ENCODE data around the gene FAM167B.

The FAM167B gene

DNA sequence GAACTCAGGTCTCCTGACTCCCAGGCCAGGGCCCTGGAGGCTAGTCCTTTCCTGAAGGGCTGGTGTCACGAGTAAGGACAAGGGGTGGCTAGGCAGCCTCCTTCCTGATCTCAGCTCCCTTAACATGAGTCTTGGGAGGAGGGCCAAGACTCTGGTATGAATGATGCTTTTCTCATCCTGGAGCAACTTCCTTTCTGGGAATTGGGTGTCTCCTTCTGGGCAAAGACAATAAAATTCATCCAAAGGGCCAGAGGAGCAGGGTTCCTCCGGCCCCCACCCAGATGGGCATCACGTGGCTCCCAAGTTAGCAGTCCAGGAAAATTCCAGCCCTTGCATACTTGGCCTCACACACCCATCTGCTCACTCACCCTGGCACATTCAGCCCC is at the start of gene FAM167B:
Gene FAM167B, plus strand, starts transcription at position 335 of the 386 bp plus-strand sequence. CDS start 200 bp downstream, outside the sequence.
- peak; percentile 67 for DNase-seq

DNA sequence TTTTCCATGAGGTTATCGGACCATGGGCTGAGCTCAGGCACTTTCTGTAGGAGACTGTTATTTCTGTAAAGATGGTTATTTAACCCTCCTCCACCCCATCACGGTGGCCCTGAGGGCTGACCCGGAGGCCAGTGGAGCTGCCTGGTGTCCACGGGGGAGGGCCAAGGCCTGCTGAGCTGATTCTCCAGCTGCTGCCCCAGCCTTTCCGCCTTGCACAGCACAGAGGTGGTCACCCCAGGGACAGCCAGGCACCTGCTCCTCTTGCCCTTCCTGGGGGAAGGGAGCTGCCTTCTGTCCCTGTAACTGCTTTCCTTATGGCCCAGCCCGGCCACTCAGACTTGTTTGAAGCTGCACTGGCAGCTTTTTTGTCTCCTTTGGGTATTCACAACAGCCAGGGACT is 49.2 kb upstream of the FAM167B start:
- no peak for DNase-seq

DNA sequence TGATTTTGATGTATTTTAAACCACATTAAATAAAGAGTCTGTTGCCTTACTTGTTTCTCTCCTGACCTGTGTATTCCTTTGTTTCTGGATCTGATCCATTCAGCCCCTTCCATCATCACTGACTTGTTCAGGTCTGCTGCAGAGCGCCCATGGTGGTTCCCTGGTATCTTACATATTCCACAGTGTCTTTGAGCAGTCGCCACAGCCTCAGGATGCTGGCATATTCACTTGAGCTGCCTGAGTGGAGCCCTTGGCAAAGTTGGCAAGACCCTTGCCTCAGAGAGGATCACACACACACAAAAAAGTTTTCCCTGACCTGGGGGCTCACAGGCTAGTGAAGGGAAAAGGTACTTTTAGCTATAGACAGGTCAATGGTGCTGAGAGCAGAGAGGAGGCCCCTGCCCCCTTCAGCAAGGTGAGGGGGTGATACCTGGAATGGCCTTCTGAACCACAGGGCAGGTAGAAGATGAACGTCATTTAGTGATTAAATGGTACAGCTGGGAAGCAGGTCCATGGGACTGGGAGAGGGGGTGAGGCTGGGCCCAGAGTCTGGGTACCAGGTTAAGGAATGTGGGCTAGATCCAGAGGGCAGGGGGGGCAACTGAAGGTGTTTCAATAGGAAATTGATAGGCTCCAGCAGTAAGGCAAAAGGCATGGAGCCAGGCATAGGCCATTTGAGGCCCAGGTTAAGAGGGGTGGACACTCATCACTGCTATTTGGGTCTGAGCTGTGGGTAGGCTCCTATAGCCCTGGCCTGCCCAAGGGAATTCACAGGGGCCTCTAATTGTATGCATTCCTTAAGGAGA is 48.6 kb upstream of the FAM167B start:
- no peak for DNase-seq

DNA sequence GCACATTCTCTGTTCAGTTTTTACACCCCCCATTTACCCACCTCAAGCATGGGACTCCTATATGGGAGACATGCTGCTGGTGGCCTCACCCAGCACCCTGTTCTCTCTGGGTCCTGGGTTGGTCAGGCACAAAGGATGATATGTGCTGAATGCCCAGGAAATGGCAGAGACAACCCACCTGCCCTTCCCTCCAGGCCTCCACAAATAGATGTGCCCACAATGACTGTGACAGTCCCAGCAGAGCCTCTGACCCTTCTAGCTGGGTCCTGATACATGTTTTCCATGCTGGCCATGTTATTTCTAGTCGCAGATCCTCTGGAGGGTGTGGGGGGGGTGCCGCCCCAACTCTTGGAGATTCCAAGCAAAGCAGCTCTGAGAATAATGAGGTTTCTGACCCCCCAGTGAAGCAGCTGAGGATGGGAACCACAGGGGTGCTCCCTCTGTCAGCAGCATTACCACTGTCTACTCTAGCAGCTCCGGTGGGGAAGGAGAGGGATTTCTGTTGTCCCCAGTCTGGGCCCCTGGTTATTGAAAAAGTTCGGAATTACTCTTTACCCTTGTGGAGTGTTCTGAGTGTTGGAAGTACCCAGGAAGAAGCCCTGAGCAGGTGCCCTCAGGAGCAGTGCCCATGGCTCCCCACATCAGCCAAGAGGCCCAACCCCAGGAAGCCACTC is 47.8 kb upstream of the FAM167B start:
- no peak for DNase-seq

DNA sequence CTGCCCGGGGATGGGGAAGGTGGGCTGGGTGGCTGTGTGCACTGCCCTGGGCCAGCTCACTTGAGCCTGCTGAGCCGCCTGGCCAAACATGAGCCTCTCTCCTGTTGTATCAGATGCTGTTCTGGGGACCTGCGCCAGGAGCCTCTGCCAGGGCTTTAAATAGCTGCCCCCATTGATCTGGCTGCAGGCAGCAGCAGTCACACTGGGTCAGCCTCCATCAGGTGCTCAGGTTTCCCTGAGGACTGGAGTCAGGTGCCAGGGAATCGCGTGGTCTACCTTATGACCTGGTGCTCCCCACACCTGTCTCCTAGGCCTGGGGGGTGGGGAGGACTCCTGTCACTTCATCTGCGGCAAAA is 47.3 kb upstream of the FAM167B start:
- DNase-seq, result no peak

DNA sequence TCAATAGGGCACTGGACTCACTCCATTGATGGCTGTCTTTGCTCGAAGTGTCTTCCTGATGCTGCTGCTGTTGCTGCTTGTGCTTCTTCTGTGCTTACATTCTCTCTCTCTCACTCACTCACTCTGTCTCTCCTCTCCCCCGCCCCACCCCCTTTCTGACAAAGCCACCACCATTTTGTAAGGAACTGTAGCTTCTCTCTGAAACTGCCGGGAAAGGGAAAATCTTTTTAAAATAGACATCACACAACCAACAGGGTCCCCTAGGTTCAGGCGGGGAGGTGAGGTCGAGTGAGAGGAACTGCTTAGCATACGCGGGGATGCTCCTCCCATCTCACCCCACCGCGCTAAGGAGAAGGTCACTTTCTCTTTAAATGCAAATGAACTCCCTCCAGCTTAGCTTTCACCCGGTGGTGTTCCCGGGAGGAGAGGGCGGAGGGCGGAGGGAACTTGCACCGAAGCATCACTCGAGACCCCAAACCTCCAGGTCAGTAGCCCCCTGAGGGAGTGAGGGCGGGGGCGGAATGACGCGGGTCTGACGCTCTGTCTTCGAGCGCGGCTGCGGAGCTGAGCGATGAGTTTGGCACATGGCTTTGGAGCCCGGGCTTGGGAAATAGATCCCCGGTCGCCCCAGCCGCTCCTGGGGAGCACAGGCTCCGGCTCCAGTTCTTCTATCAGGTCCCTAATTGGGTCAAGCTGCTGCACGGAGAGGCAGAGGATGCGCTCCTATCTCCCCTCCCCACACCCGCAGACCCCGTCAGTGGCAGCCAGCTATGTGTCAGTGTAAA is 46.6 kb upstream of the FAM167B start, which contains the start of gene CCDC28B:
Gene CCDC28B, plus strand, starts transcription at position 370 of the 785 bp plus-strand sequence. CDS start 1,341 bp downstream, outside the sequence.
- peak; percentile 67 for DNase-seq

DNA sequence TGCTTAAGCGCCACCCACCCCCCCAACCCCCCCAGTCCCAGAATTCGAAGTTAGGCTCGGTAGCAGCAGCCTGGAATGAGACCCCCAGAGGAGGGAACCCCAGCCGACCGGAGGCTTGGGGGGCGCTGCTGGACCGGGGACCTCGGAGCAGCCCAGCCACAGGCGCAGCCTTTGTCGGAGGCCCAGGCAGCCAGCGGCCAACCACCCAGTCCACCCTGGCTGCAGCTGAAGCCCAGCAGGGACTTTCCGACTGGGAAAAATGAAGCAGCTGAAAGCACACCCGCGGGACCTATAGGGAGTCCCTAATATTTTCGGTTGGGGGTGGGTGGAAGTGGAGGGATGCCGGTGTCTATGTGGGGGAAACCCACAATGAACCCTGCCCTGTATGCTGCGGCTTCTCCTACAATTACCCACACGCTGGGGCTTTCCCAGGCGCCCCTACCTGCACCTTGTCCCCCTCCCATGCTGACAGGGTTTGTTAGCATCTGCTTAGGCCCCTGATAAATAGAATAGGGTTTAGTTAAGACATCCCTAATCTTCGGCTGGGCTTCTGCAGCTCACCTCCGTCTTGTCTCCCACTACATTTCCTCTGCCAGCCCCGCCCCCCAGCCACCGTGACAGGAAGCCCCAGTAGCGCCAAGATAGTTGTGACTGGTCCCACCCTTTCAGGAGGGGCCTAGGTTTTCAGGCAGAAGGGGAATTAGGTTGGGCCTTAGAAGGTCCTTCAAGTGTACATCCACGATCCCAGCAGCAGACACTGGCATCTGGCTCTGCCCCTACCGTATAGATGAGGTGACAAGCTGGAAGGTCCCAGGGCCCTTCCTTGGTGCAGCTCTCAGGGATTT is 45.8 kb upstream of the FAM167B start:
- DNase-seq, result peak; percentile 60

DNA sequence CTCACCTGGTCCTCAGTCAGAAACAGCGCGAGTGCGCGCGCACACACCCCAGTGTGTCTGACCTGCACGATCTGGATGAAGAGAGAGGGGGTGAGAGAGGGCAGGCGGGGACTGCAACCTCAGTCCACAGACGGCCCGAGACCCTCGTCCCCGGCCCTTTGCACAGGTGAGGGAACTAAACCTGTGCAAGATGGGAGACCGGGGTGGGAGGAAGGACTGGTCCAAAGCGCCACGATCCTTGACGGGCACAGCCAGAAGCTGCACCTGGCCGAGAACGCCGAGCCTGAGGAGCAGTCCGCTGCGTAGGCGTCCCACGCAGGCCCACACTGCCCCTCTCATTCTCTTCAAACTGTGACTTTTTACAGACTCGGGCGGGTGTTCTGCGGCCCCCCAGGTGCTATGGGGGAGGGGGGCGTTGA is 42.1 kb upstream of the FAM167B start:
- DNase-seq, result no peak

DNA sequence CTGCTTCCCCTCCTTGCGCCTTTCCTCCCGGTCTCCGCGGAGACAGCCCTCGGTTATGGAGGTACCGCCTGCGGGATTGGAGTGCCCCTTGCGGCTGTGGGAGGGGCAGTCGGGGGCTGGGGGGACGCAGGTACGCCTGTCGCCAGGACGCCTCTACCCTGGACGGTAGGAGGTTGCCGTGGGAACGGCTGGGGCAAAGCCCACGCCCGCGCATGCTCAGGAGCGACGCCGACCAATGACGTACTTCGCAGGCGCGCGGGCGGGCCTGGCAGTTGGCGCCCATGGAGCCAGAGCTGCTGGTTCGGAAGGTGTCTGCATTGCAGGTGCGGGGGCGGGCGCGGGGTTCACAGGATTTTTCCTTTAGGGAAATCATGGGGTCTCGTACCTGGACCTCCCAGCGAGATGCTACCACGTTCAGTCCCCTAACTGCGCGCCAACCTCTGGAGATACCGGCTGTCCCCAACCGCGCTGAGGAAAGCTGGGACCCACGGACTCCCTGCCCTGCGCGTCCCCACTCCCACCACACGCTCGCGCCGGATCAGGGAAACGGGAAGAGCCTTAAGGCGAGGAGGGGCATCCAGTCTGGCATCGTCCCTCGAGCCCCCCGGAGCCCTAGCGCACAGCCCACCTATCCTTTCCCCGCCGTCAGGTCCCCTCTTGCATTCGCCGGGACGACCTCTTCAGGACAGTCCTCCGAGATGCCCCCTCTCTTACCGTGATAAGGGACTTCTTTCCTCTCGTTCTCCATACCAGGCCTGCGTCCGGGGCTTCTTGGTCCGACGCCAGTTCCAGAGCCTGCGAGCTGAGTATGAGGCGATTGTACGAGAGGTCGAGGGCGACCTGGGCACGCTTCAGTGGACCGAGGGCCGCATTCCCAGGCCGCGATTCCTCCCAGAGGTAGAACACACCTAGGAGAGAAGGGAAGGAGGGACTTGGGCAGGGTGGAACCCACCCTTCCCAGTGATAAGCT is 41.3 kb upstream of the FAM167B start, which contains the start of gene IQCC:
Gene IQCC, plus strand, starts transcription at position 271 of the 970 bp plus-strand sequence. Its CDS starts 11 bp downstream, at position 282.
- DNase-seq, result peak; percentile 75

DNA sequence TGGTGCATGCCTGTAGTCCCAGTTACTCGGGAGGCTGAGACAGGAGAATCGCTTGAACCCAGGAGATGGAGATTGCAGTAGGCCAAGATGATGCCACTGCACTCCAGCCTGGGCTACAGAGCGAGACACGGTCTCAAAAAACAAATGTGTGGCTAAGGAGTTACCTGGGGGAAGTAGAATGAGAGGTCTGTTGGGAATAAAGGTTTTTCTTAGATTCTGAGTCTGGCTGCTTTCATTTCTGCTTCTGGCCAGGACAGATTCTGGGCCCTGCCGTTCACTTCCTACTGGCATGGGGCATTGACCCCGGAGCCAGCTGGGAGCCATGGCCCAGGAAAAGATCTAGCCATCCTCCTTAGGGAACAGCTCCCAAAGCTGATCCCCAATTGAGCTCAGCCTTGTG is 38.6 kb upstream of the FAM167B start:
- no peak for DNase-seq

DNA sequence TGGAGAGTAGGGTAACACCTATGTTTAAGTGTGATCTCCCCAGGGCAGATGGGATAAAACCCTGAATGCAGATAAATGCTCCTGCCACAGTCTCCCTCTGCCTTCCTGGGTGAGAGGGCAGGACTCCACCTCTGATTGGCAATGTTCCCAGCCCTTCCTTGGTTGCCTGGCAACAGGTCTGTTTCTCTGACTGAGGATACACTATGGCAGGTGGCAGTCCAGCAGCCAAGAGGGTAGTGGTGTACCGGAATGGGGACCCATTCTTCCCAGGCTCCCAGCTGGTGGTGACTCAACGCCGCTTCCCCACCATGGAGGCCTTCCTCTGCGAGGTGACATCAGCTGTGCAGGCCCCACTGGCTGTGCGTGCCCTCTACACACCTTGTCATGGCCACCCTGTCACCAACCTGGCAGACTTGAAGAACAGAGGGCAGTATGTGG is 38.1 kb upstream of the FAM167B start, which contains the start of gene DCDC2B:
Gene DCDC2B, plus strand, starts transcription at position 199 of the 438 bp plus-strand sequence. Its CDS starts 5 bp downstream, at position 204.
- peak; percentile 30 for DNase-seq

DNA sequence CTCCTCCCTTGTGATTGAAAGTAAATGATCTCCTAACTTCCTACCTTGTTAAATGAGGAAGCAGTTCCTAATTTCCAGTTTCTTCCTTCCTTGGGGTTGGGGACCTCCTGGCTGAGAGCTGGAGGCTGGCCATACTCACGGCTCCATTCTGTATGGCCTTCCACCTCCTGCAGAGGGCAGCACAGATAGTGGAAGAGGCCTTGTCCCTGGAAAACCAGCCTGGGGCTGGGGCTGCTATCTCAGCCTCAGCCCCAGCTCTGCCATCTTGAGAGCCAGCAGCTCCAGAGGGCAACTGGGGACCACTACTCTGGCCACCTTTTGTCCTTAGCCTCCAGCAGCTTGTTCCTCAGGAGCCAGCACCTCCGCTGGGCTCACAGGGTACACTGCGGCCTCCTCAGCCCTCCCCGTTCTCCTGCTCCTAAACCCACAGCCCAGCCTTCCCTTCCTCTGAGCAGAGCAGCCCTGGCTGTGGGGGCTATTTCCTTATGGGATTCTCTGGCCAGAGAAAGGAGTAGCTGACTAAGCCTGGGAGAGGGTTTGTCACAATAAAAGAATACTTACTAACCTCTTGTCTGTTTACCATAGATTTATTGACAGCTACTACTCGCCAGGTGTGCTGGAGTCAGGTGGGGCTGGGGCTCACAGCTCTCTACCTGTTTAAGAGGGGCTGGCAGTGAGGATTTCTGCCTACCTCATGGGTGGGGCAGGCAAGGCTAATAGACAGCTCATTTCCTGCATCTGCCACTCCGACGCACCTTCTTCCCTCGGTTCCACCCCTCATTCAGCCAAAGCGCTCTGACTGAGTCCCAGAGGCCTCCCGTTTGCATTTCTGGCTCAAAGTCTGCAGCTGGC is 31.2 kb upstream of the FAM167B start:
- DNase-seq, result peak; percentile 59

DNA sequence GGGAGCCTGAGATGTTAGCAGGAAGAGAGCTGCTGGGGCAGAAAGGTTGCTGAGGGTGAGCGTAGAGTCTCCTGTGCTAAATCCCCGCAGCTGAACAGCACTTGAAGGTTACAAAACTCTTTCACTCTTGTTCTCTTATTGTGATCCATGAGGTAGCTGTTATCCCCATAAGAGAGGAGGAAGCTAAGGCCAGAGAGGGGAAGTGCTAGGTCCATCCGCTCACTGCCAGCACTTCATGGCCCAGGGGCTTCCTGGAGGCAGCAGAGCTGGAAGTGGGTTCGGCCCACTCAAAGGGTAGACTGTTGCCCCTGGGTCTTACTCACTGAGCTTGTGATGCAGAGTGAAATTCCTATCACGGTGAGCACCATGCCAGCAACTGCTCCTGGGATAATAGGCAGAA is 30.5 kb upstream of the FAM167B start:
- no peak for DNase-seq

DNA sequence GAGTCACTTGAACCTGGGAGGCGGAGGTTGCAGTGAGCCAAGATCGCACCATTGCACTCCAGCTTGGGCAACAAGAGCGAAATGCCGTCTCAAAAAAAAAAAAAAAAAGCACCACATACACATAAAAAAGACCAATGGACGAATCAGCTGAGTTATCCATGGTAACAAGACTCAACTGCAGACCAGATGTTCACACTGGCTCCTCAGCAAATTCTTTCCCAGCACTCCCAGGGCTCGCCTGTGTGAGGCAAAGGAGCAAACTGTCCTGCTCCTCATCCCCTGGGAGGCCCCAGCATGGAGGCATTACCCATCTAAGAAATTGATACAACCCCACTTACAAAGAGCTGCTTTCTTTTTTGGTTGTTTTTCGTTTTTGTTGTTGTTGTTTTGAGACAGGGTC is 28.0 kb upstream of the FAM167B start:
- peak; percentile 36 for DNase-seq

DNA sequence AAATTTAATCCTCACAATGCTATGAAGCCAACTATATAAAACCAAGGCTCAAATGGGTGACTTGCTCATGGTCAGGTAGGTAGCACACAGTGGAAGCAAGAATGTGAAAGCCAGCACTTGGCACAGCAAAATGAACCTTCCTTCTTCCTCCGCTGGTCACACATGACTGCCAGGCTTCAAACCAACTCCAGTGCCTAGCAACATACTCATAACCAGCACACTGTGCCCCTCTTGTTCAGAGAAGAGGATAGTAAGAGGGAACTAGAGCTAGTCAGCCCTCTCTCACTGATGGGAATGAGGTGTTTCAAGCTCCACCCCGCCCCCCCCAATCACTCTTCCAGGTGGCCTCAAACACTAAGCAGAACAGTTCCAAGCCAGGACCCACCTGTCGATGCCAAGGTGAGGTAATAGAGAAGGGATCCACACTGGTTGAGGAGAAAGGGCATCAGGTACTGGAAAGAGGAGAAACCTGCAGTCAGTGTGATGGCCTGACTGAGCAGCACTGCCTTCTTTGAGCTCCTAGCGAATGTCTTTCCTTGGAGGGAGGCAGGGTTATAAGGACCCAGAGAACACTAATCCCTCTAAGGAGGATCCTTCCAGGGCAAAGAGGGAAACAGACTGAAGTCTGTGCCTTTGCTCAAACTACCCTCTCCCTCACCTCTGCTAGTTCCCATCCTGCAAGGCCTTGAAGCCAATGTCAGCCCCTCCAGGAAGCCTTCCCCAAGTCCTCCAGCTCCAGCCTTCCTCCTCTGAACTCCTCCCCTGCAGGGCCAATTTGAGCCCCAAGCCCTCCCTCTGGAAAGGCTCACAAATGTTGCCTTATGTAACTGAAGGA is 26.1 kb upstream of the FAM167B start:
- no peak for DNase-seq

DNA sequence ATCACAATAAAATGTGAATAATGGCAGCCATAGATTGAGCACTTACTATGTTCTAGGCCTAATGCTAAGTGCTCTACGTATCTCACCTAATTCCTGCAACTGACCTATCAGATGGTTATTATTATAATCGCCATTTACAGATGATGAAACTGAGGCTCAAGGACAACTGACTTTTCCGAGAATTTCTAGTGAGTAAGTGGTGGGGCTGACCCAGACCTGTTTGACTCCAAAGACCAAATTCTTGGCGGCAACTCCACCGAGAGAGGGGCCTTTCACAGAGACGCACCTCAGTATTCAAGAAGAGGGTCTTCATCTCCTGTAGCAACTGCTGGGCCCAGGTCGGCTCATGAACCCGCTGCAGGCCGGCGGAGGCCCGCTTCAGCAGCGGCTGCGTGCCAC is 25.4 kb upstream of the FAM167B start:
- no peak for DNase-seq

DNA sequence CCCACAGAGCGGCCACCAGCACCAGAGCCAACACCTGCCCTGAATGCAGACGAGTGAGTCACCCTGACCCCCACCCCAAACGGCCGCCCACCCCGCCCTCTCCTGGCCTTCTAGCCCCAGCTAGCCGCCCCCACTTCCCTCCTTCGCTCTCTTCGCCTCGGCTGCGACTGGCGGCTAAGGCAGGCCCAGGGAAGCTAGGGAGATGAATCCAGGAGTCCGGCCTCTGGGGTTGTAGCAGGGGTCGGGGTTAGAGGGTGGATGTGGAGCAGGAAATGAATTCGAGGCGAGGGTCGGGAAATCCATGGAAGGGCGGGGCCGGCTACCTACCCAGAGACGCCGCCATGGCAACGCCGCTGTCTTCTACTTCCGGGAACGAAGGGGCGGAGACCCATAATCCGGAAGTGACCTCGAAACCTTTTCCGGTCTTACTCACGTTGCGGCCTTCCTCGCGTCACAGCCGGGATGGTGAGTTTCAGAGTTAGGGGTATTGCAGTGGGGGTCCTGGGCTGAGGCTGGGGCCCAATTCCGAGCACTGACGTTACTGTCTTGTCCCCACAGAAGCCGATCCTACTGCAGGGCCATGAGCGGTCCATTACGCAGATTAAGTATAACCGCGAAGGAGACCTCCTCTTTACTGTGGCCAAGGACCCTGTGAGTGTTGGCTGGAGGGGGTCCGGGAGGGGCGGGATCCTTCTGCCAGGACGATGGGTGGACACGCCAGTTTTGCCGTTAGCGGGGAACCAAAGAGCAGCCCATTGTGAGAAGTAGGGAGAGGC is 24.9 kb upstream of the FAM167B start, which contains the start of the genes EIF3I and TMEM234:
Gene EIF3I, plus strand, starts transcription at position 428 of the 776 bp plus-strand sequence. Its CDS starts 35 bp downstream, at position 463.
Gene TMEM234, minus strand, starts transcription at position 374 of the 776 bp plus-strand sequence. Its CDS starts 31 bp downstream, at position 343.
- peak; percentile 89 for DNase-seq

DNA sequence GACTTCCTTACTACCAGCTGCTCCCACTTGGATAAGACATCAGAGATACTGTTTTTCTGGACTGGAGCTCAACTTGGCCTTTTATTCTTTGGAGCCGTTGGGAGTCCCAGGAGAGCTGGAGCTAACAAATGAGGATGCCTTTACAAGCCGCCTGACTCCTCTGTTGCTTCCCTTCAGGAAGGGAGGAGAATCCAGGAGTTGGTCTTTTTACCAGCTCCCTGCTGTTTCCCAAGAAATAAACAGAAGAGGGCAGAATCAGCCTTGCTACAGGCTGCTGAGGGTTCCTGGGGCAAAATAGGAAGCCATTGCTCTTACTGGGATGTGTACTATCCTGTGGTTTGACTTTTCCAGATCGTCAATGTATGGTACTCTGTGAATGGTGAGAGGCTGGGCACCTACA is 23.3 kb upstream of the FAM167B start:
- DNase-seq, result no peak
